Measurements from ENCODE around the gene ME2.
"Not testable (repeated sequence)": the region's sequence is repeated elsewhere in the genome, so short reads cannot be mapped to it uniquely, and the experiment has no call there.

ME2 gene

DNA sequence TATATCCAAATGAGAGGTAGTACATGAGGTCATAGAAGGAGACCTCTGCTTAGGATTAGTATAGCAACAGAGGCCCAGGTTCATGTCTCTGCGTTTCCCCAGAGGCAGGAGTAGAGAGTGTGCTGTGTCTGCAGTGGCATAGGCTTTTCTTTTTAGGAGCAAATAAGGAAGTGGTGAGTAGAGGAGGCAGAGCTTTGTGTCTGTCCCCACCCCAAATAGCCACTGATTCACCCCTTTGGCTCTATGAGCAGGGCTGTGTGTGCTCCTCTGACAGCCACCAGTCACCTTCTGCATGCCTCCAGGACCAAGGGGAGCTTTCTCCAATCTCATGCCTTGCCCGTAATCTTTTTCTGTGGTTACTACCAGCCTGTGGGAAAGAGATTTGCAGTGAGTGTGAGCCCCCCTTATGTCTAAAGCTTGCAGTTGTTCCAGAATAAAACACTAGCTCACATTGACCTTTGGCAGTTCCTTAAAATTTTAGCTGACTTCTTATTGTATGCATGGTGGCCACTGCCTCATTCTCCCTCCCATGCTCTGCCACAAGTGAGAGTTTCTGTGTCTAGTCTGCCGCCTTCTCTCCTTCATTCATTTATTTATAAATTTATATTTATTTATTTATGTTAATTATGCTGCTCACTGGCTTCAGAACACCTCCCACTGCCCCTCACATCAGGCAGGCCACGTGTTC is 65.5 kb downstream of the ME2 start:
- no peak for TF ChIP-seq LEF1 (IDR thresholded peaks at IDR 0.05; ENCODE audit: borderline replicate concordance)
- no peak for TF ChIP-seq NFRKB (IDR thresholded peaks at IDR 0.05)
- no peak for TF ChIP-seq BHLHE40 (IDR thresholded peaks at IDR 0.05; ENCODE audit: borderline replicate concordance)
- TF ChIP-seq SUZ12 (IDR thresholded peaks at IDR 0.05) = no peak
- TF ChIP-seq CTBP1 (IDR thresholded peaks at IDR 0.05; ENCODE audit: borderline replicate concordance) = no peak
- CTCF ChIA-PET = no interaction called here
- POLR2A ChIA-PET = no interaction called here
- no peak for DNase-seq (ENCODE audit: extremely low spot score)

DNA sequence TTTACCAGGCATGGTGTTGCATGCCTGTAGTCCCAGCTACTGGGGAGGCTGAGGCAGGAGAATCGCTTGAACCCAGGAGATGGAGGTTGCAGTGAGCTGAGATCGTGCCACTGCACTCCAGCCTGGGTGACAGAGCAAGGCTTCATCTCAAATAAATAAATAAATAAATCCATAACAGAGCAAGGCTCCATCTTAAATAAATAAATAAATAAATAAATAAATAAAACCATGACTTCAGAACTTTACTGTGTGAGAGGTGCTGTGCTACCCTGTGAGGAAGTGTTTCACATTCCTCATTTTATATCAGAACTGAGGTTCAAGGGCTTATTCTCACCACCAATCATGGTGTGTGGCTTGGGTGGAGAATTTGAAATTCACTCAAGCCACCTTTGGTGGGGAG is 67.0 kb downstream of the ME2 start:
- POLR2A ChIA-PET; DNase-seq (ENCODE audit: extremely low spot score); CTCF ChIA-PET: not testable (repeated sequence)

GRCh38 chr18:50947899-50948298 is 69.0 kb downstream of the ME2 start:
- DNase-seq (ENCODE audit: extremely low spot score) = no peak
- ChIA-PET CTCF (no interaction called here), POLR2A (no interaction called here)

GRCh38 chr18:50949185-50949584 is 70.3 kb downstream of the ME2 start:
- no peak for DNase-seq (ENCODE audit: extremely low spot score)
- POLR2A ChIA-PET = no interaction called here
- TF ChIP-seq LEF1 (IDR thresholded peaks at IDR 0.05; ENCODE audit: borderline replicate concordance) = no peak
- TF ChIP-seq ELF4 (IDR thresholded peaks at IDR 0.05) = no peak
- TF ChIP-seq CTBP1 (IDR thresholded peaks at IDR 0.05; ENCODE audit: borderline replicate concordance) = no peak
- no peak for TF ChIP-seq SUZ12 (IDR thresholded peaks at IDR 0.05)
- TF ChIP-seq SP1 (IDR thresholded peaks at IDR 0.05) = no peak
- TF ChIP-seq ZNF384 (IDR thresholded peaks at IDR 0.05) = no peak
- TF ChIP-seq TARDBP (IDR thresholded peaks at IDR 0.05) = no peak
- TF ChIP-seq FOXM1 (IDR thresholded peaks at IDR 0.05; ENCODE audit: borderline replicate concordance) = no peak
- TF ChIP-seq FOXK2 (IDR thresholded peaks at IDR 0.05) = no peak
- CTCF ChIA-PET = no interaction called here

More at GRCh38 chr18:50947899-50948298, 69.0 kb downstream of the ME2 start:
- TF ChIP-seq FOXM1 (IDR thresholded peaks at IDR 0.05; ENCODE audit: borderline replicate concordance) = no peak
- TF ChIP-seq PKNOX1 (IDR thresholded peaks at IDR 0.05) = no peak
- no peak for TF ChIP-seq LEF1 (IDR thresholded peaks at IDR 0.05; ENCODE audit: borderline replicate concordance)

- POLR2A ChIA-PET = interaction anchor here (1.8 kb wide), 1 partner anchor 17 kb away, joined by 4 read pairs; the partner anchor contains the start of gene ELAC1
- CTCF ChIA-PET = no interaction called here
- no peak for TF ChIP-seq PKNOX1 (IDR thresholded peaks at IDR 0.05)
- TF ChIP-seq L3MBTL2 (conservative IDR thresholded peaks at IDR 0.05) = no peak
- TF ChIP-seq LEF1 (IDR thresholded peaks at IDR 0.05; ENCODE audit: borderline replicate concordance) = no peak
- no peak for TF ChIP-seq ZNF384 (IDR thresholded peaks at IDR 0.05)
- TF ChIP-seq NFRKB (IDR thresholded peaks at IDR 0.05) = no peak
- TF ChIP-seq ELF4 (IDR thresholded peaks at IDR 0.05) = no peak
- no peak for TF ChIP-seq FOXM1 (IDR thresholded peaks at IDR 0.05; ENCODE audit: borderline replicate concordance)
- no peak for TF ChIP-seq HDGF (IDR thresholded peaks at IDR 0.05; ENCODE audit: borderline replicate concordance)
- TF ChIP-seq FOXA1 (IDR thresholded peaks at IDR 0.05) = no peak
- no peak for TF ChIP-seq ARNT (IDR thresholded peaks at IDR 0.05)
- TF ChIP-seq SP1 (IDR thresholded peaks at IDR 0.05) = no peak
- no peak for TF ChIP-seq FOXK2 (IDR thresholded peaks at IDR 0.05)
- TF ChIP-seq BHLHE40 (IDR thresholded peaks at IDR 0.05; ENCODE audit: borderline replicate concordance) = no peak
- TF ChIP-seq SUZ12 (IDR thresholded peaks at IDR 0.05) = no peak
- no peak for TF ChIP-seq CTBP1 (IDR thresholded peaks at IDR 0.05; ENCODE audit: borderline replicate concordance)
- no peak for TF ChIP-seq TARDBP (IDR thresholded peaks at IDR 0.05)
- DNase-seq (ENCODE audit: extremely low spot score) = no peak
Measured at GRCh38 chr18:50950626-50951025, 71.7 kb downstream of the ME2 start.

DNA sequence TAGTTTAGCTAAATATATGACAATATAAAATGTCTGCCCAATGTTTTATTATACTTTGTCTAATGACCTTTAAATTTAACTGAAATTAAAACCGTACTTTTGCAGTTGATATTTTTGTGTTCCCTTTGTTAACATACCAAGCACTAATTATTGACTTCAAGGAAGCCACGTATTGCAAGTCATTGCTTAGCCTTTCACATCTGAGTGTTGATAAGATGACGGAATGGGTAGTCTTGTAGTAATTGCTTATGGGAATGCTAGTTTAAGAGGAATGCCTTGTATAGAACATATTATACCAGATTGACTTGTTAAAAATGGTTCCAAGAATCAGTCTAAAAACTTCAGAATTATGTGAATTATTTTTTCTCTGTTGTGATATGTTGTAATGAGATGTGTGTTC is 74.9 kb downstream of the ME2 start:
- CTCF ChIA-PET = no interaction called here
- no peak for DNase-seq (ENCODE audit: extremely low spot score)
- POLR2A ChIA-PET = interaction anchor here (4.3 kb wide), 1 partner anchor 14 kb away, joined by 14 read pairs; the partner anchor contains the start of gene ELAC1
- TF ChIP-seq NFRKB (IDR thresholded peaks at IDR 0.05) (no peak), PKNOX1 (IDR thresholded peaks at IDR 0.05) (no peak), LEF1 (IDR thresholded peaks at IDR 0.05; ENCODE audit: borderline replicate concordance) (no peak), TARDBP (IDR thresholded peaks at IDR 0.05) (no peak), FOXA1 (IDR thresholded peaks at IDR 0.05) (no peak), FOXK2 (IDR thresholded peaks at IDR 0.05) (no peak), HDGF (IDR thresholded peaks at IDR 0.05; ENCODE audit: borderline replicate concordance) (no peak), ZNF384 (IDR thresholded peaks at IDR 0.05) (no peak), SUZ12 (IDR thresholded peaks at IDR 0.05) (no peak), ELF4 (IDR thresholded peaks at IDR 0.05) (no peak), ARNT (IDR thresholded peaks at IDR 0.05) (no peak), L3MBTL2 (conservative IDR thresholded peaks at IDR 0.05) (no peak), SP1 (IDR thresholded peaks at IDR 0.05) (no peak), CTBP1 (IDR thresholded peaks at IDR 0.05; ENCODE audit: borderline replicate concordance) (no peak)

GRCh38 chr18:50955253-50955652 is 76.3 kb downstream of the ME2 start:
- CTCF ChIA-PET = no interaction called here

More at GRCh38 chr18:50955253-50955652, 76.3 kb downstream of the ME2 start:
- POLR2A ChIA-PET = interaction anchor here (4.3 kb wide), 1 partner anchor 13 kb away, joined by 14 read pairs; the partner anchor contains the start of gene ELAC1
- DNase-seq (ENCODE audit: extremely low spot score) = no peak
- TF ChIP-seq HDGF (IDR thresholded peaks at IDR 0.05; ENCODE audit: borderline replicate concordance) = no peak
- no peak for TF ChIP-seq BHLHE40 (IDR thresholded peaks at IDR 0.05; ENCODE audit: borderline replicate concordance)
- no peak for TF ChIP-seq NFRKB (IDR thresholded peaks at IDR 0.05)
- no peak for TF ChIP-seq FOXA1 (IDR thresholded peaks at IDR 0.05)
- no peak for TF ChIP-seq SP1 (IDR thresholded peaks at IDR 0.05)
- no peak for TF ChIP-seq ZNF384 (IDR thresholded peaks at IDR 0.05)
- TF ChIP-seq ARNT (IDR thresholded peaks at IDR 0.05) = no peak
- TF ChIP-seq FOXM1 (IDR thresholded peaks at IDR 0.05; ENCODE audit: borderline replicate concordance) = no peak
- no peak for TF ChIP-seq LEF1 (IDR thresholded peaks at IDR 0.05; ENCODE audit: borderline replicate concordance)

Measured in HEK293T (cell line).